ENCODE data around the gene NCAPD2.

The NCAPD2 gene

GRCh38 chr12:6493497-6494257 lies at the start of gene NCAPD2:
Gene NCAPD2, plus strand, starts transcription at chr12:6494102. Its CDS starts 997 bp downstream, at chr12:6495099.
- peak; percentile 98 for DNase-seq

- no peak for DNase-seq
These were observed 48.9 kb upstream of the NCAPD2 start, which contains the start of gene CD27 for GRCh38 chr12:6444704-6445688. Gene CD27, plus strand, starts transcription at chr12:6444955. Its CDS starts 141 bp downstream, at chr12:6445096.

GRCh38 chr12:6450091-6450868 lies 43.6 kb upstream of the NCAPD2 start:
- no peak for DNase-seq

GRCh38 chr12:6450869-6451347 lies 43.0 kb upstream of the NCAPD2 start:
- no peak for DNase-seq

- DNase-seq, result peak; percentile 90
These were observed 42.3 kb upstream of the NCAPD2 start, which contains the start of gene TAPBPL for GRCh38 chr12:6451348-6452244. Gene TAPBPL, plus strand, starts transcription at chr12:6452042. Its CDS starts 207 bp downstream, at chr12:6452249.

GRCh38 chr12:6452245-6452943 lies 41.5 kb upstream of the NCAPD2 start:
- no peak for DNase-seq

- DNase-seq, result no peak
These were observed 40.8 kb upstream of the NCAPD2 start for GRCh38 chr12:6452944-6453630.

- DNase-seq, result no peak
These were observed 36.5 kb upstream of the NCAPD2 start for GRCh38 chr12:6457220-6457945.

GRCh38 chr12:6458281-6459003 lies 35.5 kb upstream of the NCAPD2 start:
- DNase-seq, result no peak

- no peak for DNase-seq
These were observed 34.9 kb upstream of the NCAPD2 start for GRCh38 chr12:6459004-6459337.

- DNase-seq, result no peak
These were observed 33.0 kb upstream of the NCAPD2 start for GRCh38 chr12:6460751-6461371.

GRCh38 chr12:6461401-6462233 lies 32.3 kb upstream of the NCAPD2 start:
- no peak for DNase-seq

- no peak for DNase-seq
These were observed 31.5 kb upstream of the NCAPD2 start for GRCh38 chr12:6462234-6462995.

- no peak for DNase-seq
These were observed 30.7 kb upstream of the NCAPD2 start for GRCh38 chr12:6463216-6463615.

- DNase-seq, result no peak
These were observed 30.0 kb upstream of the NCAPD2 start for GRCh38 chr12:6463858-6464257.

GRCh38 chr12:6464531-6464930 lies 29.4 kb upstream of the NCAPD2 start:
- DNase-seq, result no peak

Data from NCI-H774 (cell line).